ENCODE data around the gene PNPO. TPM values are rescaled to one million over a fixed set of nuclear protein-coding genes. Genes with fewer than 3 reads are reported as not detected.
"Not testable (repeated sequence)": the region's sequence is repeated elsewhere in the genome, so short reads cannot be mapped to it uniquely, and the experiment has no call there.

PNPO gene
- total RNA-seq, 1 donor from 2014 or later: 9.1 TPM

- H3K4me3 Mint-ChIP-seq: no peak overlapping the region
Observed at GRCh38 chr17:47983492-47984223, 42.3 kb downstream of the PNPO start.

GRCh38 chr17:47986520-47986919 is 45.1 kb downstream of the PNPO start:
- peaks cover 71% of the 10 kb centered on the region for H3K4me1 Mint-ChIP-seq
- H3K9me3 Mint-ChIP-seq: no peaks in the 10 kb centered on the region
- Histone ChIP-seq H3K4me1 (peaks cover 60% of the 10 kb centered on the region), H3K9ac (no peak overlapping the region), H3K4me2 (peak overlapping the region; percentile 36), H3K27ac (peak overlapping the region; percentile 84), H3K9me3 (ENCODE audit: low read depth) (no peaks in the 10 kb centered on the region), H3K27me3 (no peaks in the 10 kb centered on the region), H3K79me2 (ENCODE audit: low read depth) (no peaks in the 10 kb centered on the region), H2AFZ (replicated peaks) (no peak overlapping the region), H3F3A (ENCODE audit: low read depth) (peaks cover 64% of the 10 kb centered on the region), H3K4me3 (no peak overlapping the region), H4K20me1 (ENCODE audit: low read depth) (no peaks in the 10 kb centered on the region), H3K36me3 (no peaks in the 10 kb centered on the region)
- DNase-seq (ENCODE audit: low spot score): no peak
- peak overlapping the region; percentile 49 for H3K4me3 Mint-ChIP-seq
- no peak for TF ChIP-seq EZH2 (IDR thresholded peaks at IDR 0.05)
- no peak for TF ChIP-seq EZH2phosphoT487 (IDR thresholded peaks at IDR 0.05)
- TF ChIP-seq CTCF (IDR thresholded peaks at IDR 0.05): no peak
- peaks cover 11% of the 10 kb centered on the region for H3K27me3 Mint-ChIP-seq (ENCODE audit: insufficient read depth, low read depth)
- H3K36me3 Mint-ChIP-seq: peaks cover 11% of the 10 kb centered on the region
- H3K27ac Mint-ChIP-seq: peak overlapping the region; percentile 98

More at GRCh38 chr17:47983492-47984223, 42.3 kb downstream of the PNPO start:
- no peaks in the 10 kb centered on the region for H3K9me3 ChIP-seq (ENCODE audit: low read depth)
- peaks cover 28% of the 10 kb centered on the region for H3K36me3 Mint-ChIP-seq
- H3K4me1 Mint-ChIP-seq: peaks cover 62% of the 10 kb centered on the region
- H3K4me1 ChIP-seq: peaks cover 38% of the 10 kb centered on the region
- H3K9ac ChIP-seq: no peak overlapping the region
- H3F3A ChIP-seq (ENCODE audit: low read depth): peaks cover 36% of the 10 kb centered on the region
- H3K27me3 ChIP-seq: no peaks in the 10 kb centered on the region
- no peaks in the 10 kb centered on the region for H3K79me2 ChIP-seq (ENCODE audit: low read depth)
- no peaks in the 10 kb centered on the region for H3K9me3 Mint-ChIP-seq
- peak overlapping the region; percentile 9 for H3K27ac Mint-ChIP-seq
- H3K4me2 ChIP-seq: no peak overlapping the region
- no peak overlapping the region for H3K4me3 ChIP-seq
- H3K27me3 Mint-ChIP-seq (ENCODE audit: insufficient read depth, low read depth): peaks cover 8% of the 10 kb centered on the region
- no peak overlapping the region for H3K27ac ChIP-seq
- no peak for TF ChIP-seq CTCF (IDR thresholded peaks at IDR 0.05)
- TF ChIP-seq EZH2phosphoT487 (IDR thresholded peaks at IDR 0.05): no peak
- TF ChIP-seq EZH2 (IDR thresholded peaks at IDR 0.05): no peak
- H4K20me1 ChIP-seq (ENCODE audit: low read depth): no peaks in the 10 kb centered on the region
- H3K36me3 ChIP-seq: no peaks in the 10 kb centered on the region
- H2AFZ ChIP-seq (replicated peaks): no peak overlapping the region
- DNase-seq (ENCODE audit: low spot score): no peak

GRCh38 chr17:47987240-47987835 is 46.0 kb downstream of the PNPO start:
- Mint-ChIP-seq H3K4me1 (peaks cover 79% of the 10 kb centered on the region), H3K4me3 (peak overlapping the region; percentile 72), H3K9me3 (no peaks in the 10 kb centered on the region), H3K27ac (peak overlapping the region; percentile 98), H3K36me3 (peaks cover 9% of the 10 kb centered on the region), H3K27me3 (ENCODE audit: insufficient read depth, low read depth) (peaks cover 8% of the 10 kb centered on the region)
- TF ChIP-seq EZH2 (IDR thresholded peaks at IDR 0.05) (no peak), EZH2phosphoT487 (IDR thresholded peaks at IDR 0.05) (no peak), CTCF (IDR thresholded peaks at IDR 0.05) (no peak)
- Histone ChIP-seq H3K9ac (no peak overlapping the region), H2AFZ (replicated peaks) (no peak overlapping the region), H3K79me2 (ENCODE audit: low read depth) (no peaks in the 10 kb centered on the region), H3K27me3 (no peaks in the 10 kb centered on the region), H4K20me1 (ENCODE audit: low read depth) (no peaks in the 10 kb centered on the region), H3K9me3 (ENCODE audit: low read depth) (no peaks in the 10 kb centered on the region), H3K27ac (peak overlapping the region; percentile 10), H3K4me3 (no peak overlapping the region), H3F3A (ENCODE audit: low read depth) (peaks cover 72% of the 10 kb centered on the region), H3K4me1 (peaks cover 69% of the 10 kb centered on the region), H3K36me3 (no peaks in the 10 kb centered on the region), H3K4me2 (peak overlapping the region; percentile 54)
- peak; percentile 91 for DNase-seq (ENCODE audit: low spot score)

GRCh38 chr17:47988445-47988844 is 47.1 kb downstream of the PNPO start:
- H3K27ac Mint-ChIP-seq: peak overlapping the region; percentile 96

More at GRCh38 chr17:47988445-47988844, 47.1 kb downstream of the PNPO start:
- DNase-seq (ENCODE audit: low spot score); H3K9me3 ChIP-seq (ENCODE audit: low read depth); H3K4me3 Mint-ChIP-seq; H3K36me3 Mint-ChIP-seq; H3K27ac ChIP-seq; H3K36me3 ChIP-seq; H3K4me3 ChIP-seq; H2AFZ ChIP-seq (replicated peaks); H3K27me3 Mint-ChIP-seq (ENCODE audit: insufficient read depth, low read depth); H3K79me2 ChIP-seq (ENCODE audit: low read depth); H3K9me3 Mint-ChIP-seq; H4K20me1 ChIP-seq (ENCODE audit: low read depth); H3K9ac ChIP-seq; H3K27me3 ChIP-seq: not testable (repeated sequence)
- peaks cover 85% of the 10 kb centered on the region for H3K4me1 Mint-ChIP-seq
- Histone ChIP-seq H3F3A (ENCODE audit: low read depth) (peaks cover 83% of the 10 kb centered on the region), H3K4me1 (peaks cover 80% of the 10 kb centered on the region), H3K4me2 (peak overlapping the region; percentile 14)
